HCT116 (cell line): ENCODE measurements around the gene BMAL1. TPM values are rescaled to one million over a fixed set of nuclear protein-coding genes. Genes with fewer than 3 reads are reported as not detected.

Experiments used
- ATAC-seq: fragments of 200-7000 bp; cut with Tn5 transposase; 2 replicates; pipeline ENCODE4 v1.9.1; 2020; ENCODE audit warnings: mild to moderate bottlenecking, moderate library complexity
- BruUV-seq: library from RNA; stranded (reverse); fragments of 400-500 nt; replicated peaks from 2 replicates; lab custom pipeline; 2021; lab: Mats Ljungman, UMichigan
- CTCF ChIA-PET: fragments of 300-600 bp; sonication (Branson Sonifier 250); formaldehyde crosslinking; loops from one replicate; lab custom pipeline; 2021; ENCODE audit warnings: antibody characterized with exemption; lab: Charles Lee
- POLR2A ChIA-PET: fragments of 300-600, 350-600 bp; sonication (Branson Sonifier 250); formaldehyde crosslinking; loops from one replicate; lab custom pipeline; 2021; ENCODE audit warnings: antibody characterized with exemption; lab: Charles Lee
- RAD21 ChIA-PET, 2 experiments: fragments of 300-600 bp; sonication (Branson Sonifier 250); formaldehyde crosslinking; loops; one replicate each; lab custom pipeline; 2023; ENCODE audit warnings: low total read pairs in 2 of 2; ENCODE audit not compliant: uncharacterized antibody in 2 of 2, unreplicated experiment in 2 of 2, low non-redundant PET in 1 of 2; lab: Charles Lee
- DNase-seq: peaks from one replicate; pipeline ENCODE4 v3.0.0-alpha.2; 2010; ENCODE audit warnings: low read depth, low spot score
- H2AFZ ChIP-seq: fragments of 200-600 bp; shearing (Covaris generic), sonication (generic); 2 replicates; pipeline ENCODE4 v1.6.1; 2017; ENCODE audit warnings: low read depth, mixed run types, mixed read lengths, antibody characterized with exemption, low read length; ENCODE audit not compliant: poor library complexity, severe bottlenecking
- H3K27ac ChIP-seq: 2 replicates; pipeline ENCODE4 v1.5.1; 2012; ENCODE audit warnings: low read depth, low read length
- H3K27me3 ChIP-seq: fragments of 200-600 bp; sonication (generic); 2 replicates; pipeline ENCODE4 v1.6.1; 2016; ENCODE audit warnings: mixed run types, low read length, mixed read lengths; ENCODE audit not compliant: insufficient read depth
- H3K36me3 ChIP-seq, 2 experiments: fragments of 200-500 bp in 1 of 2; fragments of 200-600 bp in 1 of 2; sonication (Bioruptor generic) in 1 of 2; sonication (generic) in 1 of 2; 2 replicates each; pipeline versions ENCODE4 v1.5.1 to v1.6.1; 2014 to 2016; ENCODE audit warnings: low read length in 2 of 2, inconsistent platforms in 1 of 2, mixed read lengths in 1 of 2, mixed run types in 1 of 2; ENCODE audit not compliant: insufficient read depth in 2 of 2, control insufficient read depth in 1 of 2
- H3K4me1 ChIP-seq, 2 experiments: fragments of 200-600 bp in 1 of 2; sonication (generic) in 1 of 2; 2 replicates each; pipeline versions ENCODE4 v1.5.1 to v1.6.1; 2012 to 2017; ENCODE audit warnings: low read length in 2 of 2, inconsistent platforms in 1 of 2, mild to moderate bottlenecking in 1 of 2, mixed read lengths in 1 of 2, mixed run types in 1 of 2, moderate library complexity in 1 of 2; ENCODE audit not compliant: insufficient read depth in 2 of 2, control insufficient read depth in 1 of 2
- H3K4me2 ChIP-seq: fragments of 200-600 bp; sonication (generic); 2 replicates; pipeline ENCODE4 v1.6.1; 2017; ENCODE audit warnings: mixed run types, low read length, mixed read lengths
- H3K4me3 ChIP-seq, 2 experiments: fragments of 200-600 bp in 1 of 2; sonication (generic) in 1 of 2; replicated peaks in 1 of 2; 2 replicates each; pipeline ENCODE4 v1.5.1; 2011 to 2016; ENCODE audit warnings: low read length in 2 of 2, control low read depth in 1 of 2, low read depth in 1 of 2, mild to moderate bottlenecking in 1 of 2, mixed read lengths in 1 of 2, mixed run types in 1 of 2
- H3K79me2 ChIP-seq: fragments of 200-600 bp; sonication (generic); 2 replicates; pipeline ENCODE4 v1.6.1; 2017; ENCODE audit warnings: mild to moderate bottlenecking, mixed run types, low read length, moderate library complexity, mixed read lengths; ENCODE audit not compliant: insufficient read depth
- H3K9ac ChIP-seq: fragments of 200-600 bp; sonication (generic); 2 replicates; pipeline ENCODE4 v1.6.1; 2016; ENCODE audit warnings: low read length, mixed read lengths
- H3K9me2 ChIP-seq: fragments of 200-600 bp; sonication (generic), shearing (Covaris generic); 2 replicates; pipeline ENCODE4 v1.6.1; 2017; ENCODE audit warnings: mixed run types, mild to moderate bottlenecking, moderate library complexity; ENCODE audit not compliant: insufficient read depth
- H3K9me3 ChIP-seq, 2 experiments: fragments of 200-500 bp in 1 of 2; fragments of 200-600 bp in 1 of 2; sonication (Bioruptor generic) in 1 of 2; sonication (generic) in 1 of 2; 2 replicates each; pipeline ENCODE4 v1.6.1; 2014 to 2017; ENCODE audit warnings: low read length in 2 of 2, mixed read lengths in 2 of 2, inconsistent platforms in 1 of 2, low read depth in 1 of 2, mild to moderate bottlenecking in 1 of 2, mixed run types in 1 of 2, moderate library complexity in 1 of 2; ENCODE audit not compliant: control insufficient read depth in 1 of 2, insufficient read depth in 1 of 2
- H4K20me1 ChIP-seq: fragments of 200-600 bp; sonication (generic), shearing (Covaris generic); 2 replicates; pipeline ENCODE4 v1.6.1; 2017; ENCODE audit warnings: mixed run types, mild to moderate bottlenecking, moderate library complexity; ENCODE audit not compliant: insufficient read depth
- CBX3 ChIP-seq: IDR thresholded peaks from 2 replicates; pipeline ENCODE4 v1.6.1; 2012; ENCODE audit warnings: low read depth
- EGR1 ChIP-seq: IDR thresholded peaks from 2 replicates; pipeline ENCODE4 v1.6.1; 2012; ENCODE audit warnings: low read depth
- EZH2phosphoT487 ChIP-seq: fragments of 200-600 bp; IDR thresholded peaks from 2 replicates; pipeline ENCODE4 v1.6.1; 2018; ENCODE audit warnings: antibody characterized with exemption, borderline replicate concordance
- FOSL1 ChIP-seq: IDR thresholded peaks from 2 replicates; pipeline ENCODE4 v1.6.1; 2012; ENCODE audit warnings: low read depth
- RAD21 ChIP-seq: IDR thresholded peaks from 2 replicates; pipeline ENCODE4 v1.6.1; 2012; ENCODE audit warnings: low read depth, mild to moderate bottlenecking
- SIN3A ChIP-seq: IDR thresholded peaks from 2 replicates; pipeline ENCODE4 v1.6.1; 2012; ENCODE audit warnings: low read depth
- TCF7L2 ChIP-seq: IDR thresholded peaks from 2 replicates; pipeline ENCODE4 v1.7.0; 2011; ENCODE audit warnings: borderline replicate concordance, inconsistent platforms; ENCODE audit not compliant: insufficient read depth, insufficient read length; ENCODE audit errors: extremely low read depth
- YY1 ChIP-seq: IDR thresholded peaks from 2 replicates; pipeline ENCODE4 v1.6.1; 2011; ENCODE audit warnings: low read length, low read depth, moderate library complexity, mild to moderate bottlenecking; ENCODE audit not compliant: insufficient replicate concordance; ENCODE audit errors: extremely low read depth
- ZFX ChIP-seq: fragments of 450-650 bp; IDR thresholded peaks from 2 replicates; pipeline ENCODE4 v1.6.1; 2017
- ZNF274 ChIP-seq: fragments of 200-500 bp; sonication (Bioruptor generic); IDR thresholded peaks from 2 replicates; pipeline ENCODE4 v1.6.1; 2014; ENCODE audit warnings: mild to moderate bottlenecking, low read depth, low read length, inconsistent platforms
- intact Hi-C: fragments of 100-400 bp; cut with micrococcal nuclease; formaldehyde crosslinking; loops from 2 replicates; pipeline ENCODE4 v1.10.0; 2022
- total RNA-seq: library from RNA; stranded (reverse); gene quantifications from one replicate; pipeline ENCODE4 v1.2.1, GENCODE V29; 2021; ENCODE audit not compliant: unreplicated experiment
- TF ChIP-seq, protein P1 (sequence below), 3 experiments: fragments of 200-600 bp in 1 of 3; sonication (generic) in 1 of 3; IDR thresholded peaks in 2 of 3; conservative IDR thresholded peaks in 1 of 3; 2 replicates each; pipeline ENCODE4 v1.5.1; 2012 to 2017; ENCODE audit warnings: low read depth in 2 of 3, low read length in 2 of 3, antibody characterized with exemption in 1 of 3, borderline replicate concordance in 1 of 3, control low read depth in 1 of 3, mild to moderate bottlenecking in 1 of 3, mixed read lengths in 1 of 3, mixed run types in 1 of 3, moderate library complexity in 1 of 3; ENCODE audit not compliant: insufficient read depth in 1 of 3
- TF ChIP-seq, protein P2 (sequence below): IDR thresholded peaks from 2 replicates; pipeline ENCODE4 v1.6.1; 2012; ENCODE audit warnings: low read depth
- TF ChIP-seq, protein P3 (sequence below): IDR thresholded peaks from 2 replicates; pipeline ENCODE4 v1.6.1; 2012
- TF ChIP-seq, protein P4 (sequence below): IDR thresholded peaks from 2 replicates; pipeline ENCODE4 v1.6.1; 2012

BMAL1 gene
- total RNA-seq, 1 experiment from 2014 or later: 17.6 TPM

DNA sequence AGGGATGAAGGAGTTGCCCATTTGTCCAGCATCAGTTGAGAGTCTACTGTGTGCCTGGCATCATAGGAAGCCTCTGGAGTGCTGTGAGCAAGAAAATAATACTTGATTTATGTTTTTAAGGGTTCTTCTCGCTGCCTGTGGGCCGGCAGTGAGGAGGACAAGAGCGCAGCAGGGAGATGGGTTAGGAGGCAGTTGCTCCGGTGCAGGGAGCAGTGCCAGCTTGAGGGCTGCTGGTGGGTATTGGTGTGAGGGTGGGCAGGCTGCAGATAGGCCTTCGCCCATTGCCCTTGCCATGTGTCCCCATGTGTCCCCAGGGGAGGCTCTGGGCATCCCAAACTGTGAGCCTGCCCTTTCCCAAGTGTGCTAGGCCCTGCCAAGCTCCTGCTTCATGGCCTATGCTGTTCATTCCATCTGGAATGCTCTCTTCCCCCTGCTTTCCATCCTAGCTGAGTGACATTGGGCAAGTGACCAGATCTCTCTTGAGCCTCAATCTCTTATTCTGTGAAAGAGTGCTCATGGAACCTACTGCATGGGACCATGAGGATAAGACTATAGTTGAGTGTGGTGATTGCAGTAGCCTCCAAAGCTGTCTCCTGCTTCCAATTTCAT is 19.8 kb downstream of the BMAL1 start:
- Histone ChIP-seq H4K20me1 (no peaks in the 10 kb centered on the region), H3K4me3 (no peak overlapping the region), H3K79me2 (0 out of 2 replicates have a peak, but pooled peaks cover 2% of the 10 kb centered on the region), H3K9me2 (no peaks in the 10 kb centered on the region), H3K9ac (no peak overlapping the region), H3K9me3 (no peaks in the 10 kb centered on the region), H3K27me3 (no peaks in the 10 kb centered on the region), H3K36me3 (no peaks in the 10 kb centered on the region)
- ATAC-seq: no peak
- CTCF ChIA-PET: no interaction called here
- POLR2A ChIA-PET: no interaction called here
- BruUV-seq: no TSS peak
- TF ChIP-seq, protein P1, sequence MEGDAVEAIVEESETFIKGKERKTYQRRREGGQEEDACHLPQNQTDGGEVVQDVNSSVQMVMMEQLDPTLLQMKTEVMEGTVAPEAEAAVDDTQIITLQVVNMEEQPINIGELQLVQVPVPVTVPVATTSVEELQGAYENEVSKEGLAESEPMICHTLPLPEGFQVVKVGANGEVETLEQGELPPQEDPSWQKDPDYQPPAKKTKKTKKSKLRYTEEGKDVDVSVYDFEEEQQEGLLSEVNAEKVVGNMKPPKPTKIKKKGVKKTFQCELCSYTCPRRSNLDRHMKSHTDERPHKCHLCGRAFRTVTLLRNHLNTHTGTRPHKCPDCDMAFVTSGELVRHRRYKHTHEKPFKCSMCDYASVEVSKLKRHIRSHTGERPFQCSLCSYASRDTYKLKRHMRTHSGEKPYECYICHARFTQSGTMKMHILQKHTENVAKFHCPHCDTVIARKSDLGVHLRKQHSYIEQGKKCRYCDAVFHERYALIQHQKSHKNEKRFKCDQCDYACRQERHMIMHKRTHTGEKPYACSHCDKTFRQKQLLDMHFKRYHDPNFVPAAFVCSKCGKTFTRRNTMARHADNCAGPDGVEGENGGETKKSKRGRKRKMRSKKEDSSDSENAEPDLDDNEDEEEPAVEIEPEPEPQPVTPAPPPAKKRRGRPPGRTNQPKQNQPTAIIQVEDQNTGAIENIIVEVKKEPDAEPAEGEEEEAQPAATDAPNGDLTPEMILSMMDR (IDR thresholded peaks at IDR 0.05 in 2 of 3, conservative IDR thresholded peaks at IDR 0.05 in 1 of 3; ENCODE audit: borderline replicate concordance in 1 of 3, insufficient read depth in 1 of 3, low read depth in 2 of 3, low read length in 2 of 3): no peak
- no peak for TF ChIP-seq FOSL1
- no peak for TF ChIP-seq RAD21
- no peak for TF ChIP-seq ZFX
- TF ChIP-seq, protein P2, sequence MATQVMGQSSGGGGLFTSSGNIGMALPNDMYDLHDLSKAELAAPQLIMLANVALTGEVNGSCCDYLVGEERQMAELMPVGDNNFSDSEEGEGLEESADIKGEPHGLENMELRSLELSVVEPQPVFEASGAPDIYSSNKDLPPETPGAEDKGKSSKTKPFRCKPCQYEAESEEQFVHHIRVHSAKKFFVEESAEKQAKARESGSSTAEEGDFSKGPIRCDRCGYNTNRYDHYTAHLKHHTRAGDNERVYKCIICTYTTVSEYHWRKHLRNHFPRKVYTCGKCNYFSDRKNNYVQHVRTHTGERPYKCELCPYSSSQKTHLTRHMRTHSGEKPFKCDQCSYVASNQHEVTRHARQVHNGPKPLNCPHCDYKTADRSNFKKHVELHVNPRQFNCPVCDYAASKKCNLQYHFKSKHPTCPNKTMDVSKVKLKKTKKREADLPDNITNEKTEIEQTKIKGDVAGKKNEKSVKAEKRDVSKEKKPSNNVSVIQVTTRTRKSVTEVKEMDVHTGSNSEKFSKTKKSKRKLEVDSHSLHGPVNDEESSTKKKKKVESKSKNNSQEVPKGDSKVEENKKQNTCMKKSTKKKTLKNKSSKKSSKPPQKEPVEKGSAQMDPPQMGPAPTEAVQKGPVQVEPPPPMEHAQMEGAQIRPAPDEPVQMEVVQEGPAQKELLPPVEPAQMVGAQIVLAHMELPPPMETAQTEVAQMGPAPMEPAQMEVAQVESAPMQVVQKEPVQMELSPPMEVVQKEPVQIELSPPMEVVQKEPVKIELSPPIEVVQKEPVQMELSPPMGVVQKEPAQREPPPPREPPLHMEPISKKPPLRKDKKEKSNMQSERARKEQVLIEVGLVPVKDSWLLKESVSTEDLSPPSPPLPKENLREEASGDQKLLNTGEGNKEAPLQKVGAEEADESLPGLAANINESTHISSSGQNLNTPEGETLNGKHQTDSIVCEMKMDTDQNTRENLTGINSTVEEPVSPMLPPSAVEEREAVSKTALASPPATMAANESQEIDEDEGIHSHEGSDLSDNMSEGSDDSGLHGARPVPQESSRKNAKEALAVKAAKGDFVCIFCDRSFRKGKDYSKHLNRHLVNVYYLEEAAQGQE: no peak
- no peak for TF ChIP-seq TCF7L2
- no peak for TF ChIP-seq ZNF274
- TF ChIP-seq EZH2phosphoT487: no peak
- no peak for TF ChIP-seq EGR1
- TF ChIP-seq YY1: no peak
- TF ChIP-seq, protein P3, sequence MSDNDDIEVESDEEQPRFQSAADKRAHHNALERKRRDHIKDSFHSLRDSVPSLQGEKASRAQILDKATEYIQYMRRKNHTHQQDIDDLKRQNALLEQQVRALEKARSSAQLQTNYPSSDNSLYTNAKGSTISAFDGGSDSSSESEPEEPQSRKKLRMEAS: no peak
- TF ChIP-seq SIN3A: no peak
- TF ChIP-seq CBX3: no peak
- TF ChIP-seq, protein P4, sequence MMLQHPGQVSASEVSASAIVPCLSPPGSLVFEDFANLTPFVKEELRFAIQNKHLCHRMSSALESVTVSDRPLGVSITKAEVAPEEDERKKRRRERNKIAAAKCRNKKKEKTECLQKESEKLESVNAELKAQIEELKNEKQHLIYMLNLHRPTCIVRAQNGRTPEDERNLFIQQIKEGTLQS: no peak
- TF ChIP-seq, all 23 proteins: peak for 0
- no peak overlapping the region for H2AFZ ChIP-seq
- intact Hi-C loops: no loop called here
- H3K4me2 ChIP-seq: no peak overlapping the region
- RAD21 ChIA-PET: no interaction called here
- H3K4me1 ChIP-seq: no peaks in the 10 kb centered on the region; a peak in 1 of 4 replicates
- no peak overlapping the region for H3K27ac ChIP-seq
- no peak for DNase-seq
